Transverse colon (tissue), 4 donors: ENCODE data around the gene TMA16. TPM values are rescaled to one million over a fixed set of nuclear protein-coding genes. Genes with fewer than 3 reads are reported as not detected.
"Not testable (repeated sequence)": the region's sequence is repeated elsewhere in the genome, so short reads cannot be mapped to it uniquely, and the experiment has no call there.

Experiments
- DNase-seq: peaks from one replicate; pipeline ENCODE4 v3.0.0-alpha.2; 2019
- H3K27ac ChIP-seq, 4 donors: fragments of 200-600 bp; sonication (generic); 2 replicates each; pipeline ENCODE4 v1.5.1; 2016 to 2018; ENCODE audit warnings: inconsistent platforms in 4 of 4
- H3K27me3 ChIP-seq: fragments of 200-600 bp; sonication (generic); 2 replicates; pipeline ENCODE4 v1.5.1; 2017; ENCODE audit warnings: inconsistent platforms
- H3K36me3 ChIP-seq, 4 donors: fragments of 200-600 bp; sonication (generic); 2 replicates each; pipeline ENCODE4 v1.5.1; 2017 to 2019; ENCODE audit warnings: inconsistent platforms in 4 of 4
- H3K4me1 ChIP-seq, 4 donors: fragments of 200-600 bp; sonication (generic); 2 replicates each; pipeline ENCODE4 v1.5.1; 2017 to 2020; ENCODE audit warnings: inconsistent platforms in 4 of 4
- H3K4me3 ChIP-seq, 4 donors: fragments of 200-600 bp; sonication (generic); 1 replicate in 1 of 4; 2 replicates in 3 of 4; pipeline versions ENCODE4 v1.5.1 to v1.6.1; 2017 to 2019; ENCODE audit warnings: inconsistent platforms in 4 of 4
- H3K9me3 ChIP-seq, 2 donors: fragments of 200-600 bp; sonication (generic); 2 replicates each; pipeline ENCODE4 v1.5.1; 2017 to 2019; ENCODE audit warnings: inconsistent platforms in 2 of 2
- CTCF ChIP-seq, 5 experiments: fragments of 200-600 bp in 3 of 5; fragments of 450-650 bp in 2 of 5; sonication (generic) in 3 of 5; IDR thresholded peaks; 1 replicate in 2 of 5; 2 replicates in 3 of 5; pipeline ENCODE4 v1.5.1; 2016 to 2017; ENCODE audit warnings: antibody characterized with exemption in 5 of 5, inconsistent platforms in 3 of 5, mild to moderate bottlenecking in 2 of 5, moderate library complexity in 1 of 5
- EP300 ChIP-seq: sonication (generic); formaldehyde crosslinking; IDR thresholded peaks from one replicate; pipeline ENCODE4 v1.6.1; 2017; ENCODE audit warnings: antibody characterized with exemption, low read depth
- POLR2A ChIP-seq: fragments of 450-650 bp; IDR thresholded peaks from one replicate; pipeline ENCODE4 v1.6.1; 2016; ENCODE audit warnings: antibody characterized with exemption, mild to moderate bottlenecking, moderate library complexity
- POLR2AphosphoS5 ChIP-seq, 3 donors: sonication (generic); formaldehyde crosslinking; IDR thresholded peaks; one replicate each; pipeline ENCODE4 v1.6.1; 2016; ENCODE audit warnings: antibody characterized with exemption in 3 of 3
- WGBS, 2 donors: methylation state at CpG; one replicate each; pipeline ENCODE4 v1.1.5; 2018; ENCODE audit warnings: low coverage in 1 of 2; 5-methylcytosine and 5-hydroxymethylcytosine counted together
- in situ Hi-C, 4 donors: fragments of 200-750 bp; cut with MboI; loops; one replicate each; pipeline versions ENCODE4 v1.15.0 to v1.15.1; 2017; ENCODE audit warnings: low sequenced_read_pairs in 3 of 4, low pct_ligation_motif_present in 1 of 4, low pct_unique_long_range_greater_than_20kb in 1 of 4
- intact Hi-C: fragments of 100-400 bp; cut with DNase I; formaldehyde crosslinking; loops from one replicate; pipeline ENCODE4 v1.15.1; 2023; ENCODE audit warnings: low total_unique reads
- total RNA-seq, 4 donors: library from RNA; depleted of rRNA; stranded (reverse); fragments of >200 nt; gene quantifications; one replicate each; pipeline ENCODE4 v1.1.0, GENCODE V29; 2016

Gene TMA16
- total RNA-seq, 4 donors from 2014 or later = 7.1 to 27.2 (median 16.4) TPM

DNA sequence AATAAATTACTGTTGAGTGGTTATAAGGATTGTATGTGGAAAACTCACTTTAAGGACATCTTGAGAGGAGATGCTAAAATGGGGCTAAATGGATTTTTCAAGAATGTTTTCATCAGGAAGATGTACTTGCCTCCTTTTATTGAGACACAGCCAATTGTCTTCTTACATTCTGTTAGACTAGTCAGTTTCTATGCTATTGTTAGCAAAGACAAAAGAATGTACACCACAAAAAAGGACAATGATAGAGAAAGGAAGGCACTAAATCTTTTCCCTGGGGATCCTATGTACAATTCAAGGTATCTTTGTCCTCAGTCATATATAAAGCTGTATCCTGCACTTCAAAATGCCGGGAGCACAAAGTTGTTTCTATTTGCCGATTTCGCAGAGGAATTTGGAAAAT is 42.6 kb downstream of the TMA16 start:
- no peak overlapping the region for H3K27ac ChIP-seq
- H3K36me3 ChIP-seq = peaks cover 0 to 11% (median 0%) of the 10 kb centered on the region in 4 donors
- DNase-seq = no peak
- no peaks in the 10 kb centered on the region for H3K9me3 ChIP-seq
- WGBS, 2 donors = 89 to 93% methylated on average over 3 of the region's 3 CpGs
- no peak overlapping the region for H3K4me3 ChIP-seq
- no peaks in the 10 kb centered on the region for H3K4me1 ChIP-seq
- TF ChIP-seq POLR2A (no peak), EP300 (no peak), POLR2AphosphoS5 (IDR thresholded peaks at IDR 0.05) (no peak), CTCF (IDR thresholded peaks at IDR 0.05) (no peak)
- H3K27me3 ChIP-seq = no peaks in the 10 kb centered on the region
- in situ Hi-C loops = loop anchor here (25.0 kb wide), 3 partner anchors 375 to 1050 kb away; partner anchors contain the start of gene NAF1 (in 3 of the 4)
- intact Hi-C loops = loop anchor here (2.0 kb wide), 1 partner anchor 52 kb away; no protein-coding TSS in a partner anchor

- H3K9me3 ChIP-seq = not testable (repeated sequence)
Observed at GRCh38 chr4:163538820-163539219, 44.3 kb downstream of the TMA16 start.

GRCh38 chr4:163540448-163540847 is 46.0 kb downstream of the TMA16 start:
- no peaks in the 10 kb centered on the region for H3K36me3 ChIP-seq
- H3K4me1 ChIP-seq = no peaks in the 10 kb centered on the region
- TF ChIP-seq POLR2A (no peak), CTCF (IDR thresholded peaks at IDR 0.05) (no peak), EP300 (no peak)
- no peak overlapping the region for H3K4me3 ChIP-seq
- in situ Hi-C loops (loop anchor here (10.0 to 25.0 kb wide), 4 partner anchors 46 to 1053 kb away; partner anchors contain the start of genes NAF1 (in 3 of the 4) and TMA16 (in 2 of the 4)), intact Hi-C loops (loop anchor here (5.0 kb wide), 1 partner anchor 53 kb away; no protein-coding TSS in a partner anchor)
- DNase-seq = no peak
- WGBS, 2 donors = 90 to 93% methylated on average over 2 to 5 of the region's 5 CpGs
- no peaks in the 10 kb centered on the region for H3K27me3 ChIP-seq
- no peak overlapping the region for H3K27ac ChIP-seq
- no peaks in the 10 kb centered on the region for H3K9me3 ChIP-seq

More at GRCh38 chr4:163538820-163539219, 44.3 kb downstream of the TMA16 start:
- intact Hi-C loops, H3K36me3 ChIP-seq, H3K27ac ChIP-seq, H3K4me1 ChIP-seq, H3K27me3 ChIP-seq, H3K4me3 ChIP-seq, DNase-seq: not testable (repeated sequence)
- in situ Hi-C loops = loop anchor here (25.0 kb wide), 3 partner anchors 377 to 1052 kb away; partner anchors contain the start of gene NAF1 (in 3 of the 4)
- WGBS, 2 donors = 89 to 96% methylated on average over 3 to 4 of the region's 4 CpGs

DNA sequence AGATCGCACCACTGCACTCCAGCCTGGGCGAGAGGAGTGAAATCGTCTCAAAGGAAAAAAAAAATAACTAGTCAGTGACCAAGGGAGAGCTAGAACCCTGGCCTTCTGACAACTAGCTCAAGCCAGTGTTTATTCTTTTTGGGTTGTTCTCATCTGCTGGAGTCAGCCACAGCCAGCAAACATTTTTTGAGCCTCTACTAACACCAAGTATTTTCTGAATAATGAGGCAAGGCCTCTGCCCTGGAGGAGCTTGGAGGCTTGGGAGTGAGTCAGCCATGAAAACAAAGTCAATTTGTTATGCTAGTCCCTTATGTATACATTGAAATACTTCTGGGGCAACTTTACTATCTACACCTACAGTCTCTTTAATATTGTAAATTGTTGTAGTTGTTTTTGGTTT is 46.5 kb downstream of the TMA16 start:
- DNase-seq = no peak
- no peak overlapping the region for H3K4me3 ChIP-seq
- intact Hi-C loops (loop anchor here (5.0 kb wide), 1 partner anchor 54 kb away; no protein-coding TSS in a partner anchor), in situ Hi-C loops (loop anchor here (10.0 to 25.0 kb wide), 4 partner anchors 46 to 1054 kb away; partner anchors contain the start of genes NAF1 (in 3 of the 4) and TMA16 (in 2 of the 4))
- H3K27me3 ChIP-seq = no peaks in the 10 kb centered on the region
- 60 to 92% methylated on average over 1 to 3 of the region's 3 CpGs for WGBS, 2 donors
- no peak for TF ChIP-seq POLR2A
- no peak for TF ChIP-seq CTCF (IDR thresholded peaks at IDR 0.05)
- no peak overlapping the region for H3K27ac ChIP-seq
- no peaks in the 10 kb centered on the region for H3K36me3 ChIP-seq
- H3K4me1 ChIP-seq = no peaks in the 10 kb centered on the region
- H3K9me3 ChIP-seq = no peaks in the 10 kb centered on the region

GRCh38 chr4:163542275-163542674 is 47.8 kb downstream of the TMA16 start:
- Histone ChIP-seq H3K27me3 (no peaks in the 10 kb centered on the region), H3K4me3 (no peak overlapping the region), H3K36me3 (no peaks in the 10 kb centered on the region), H3K27ac (no peak overlapping the region), H3K9me3 (no peaks in the 10 kb centered on the region), H3K4me1 (no peaks in the 10 kb centered on the region)
- no peak for DNase-seq
- WGBS, 2 donors = 89 to 100% methylated on average over 1 to 3 of the region's 3 CpGs
- in situ Hi-C loops (loop anchor here (10.0 to 25.0 kb wide), 4 partner anchors 47 to 1055 kb away; partner anchors contain the start of genes NAF1 (in 3 of the 4) and TMA16 (in 2 of the 4)), intact Hi-C loops (loop anchor here (5.0 kb wide), 1 partner anchor 55 kb away; no protein-coding TSS in a partner anchor)
- TF ChIP-seq POLR2A = no peak
- TF ChIP-seq POLR2AphosphoS5 (IDR thresholded peaks at IDR 0.05) = no peak
- TF ChIP-seq EP300 = no peak
- no peak for TF ChIP-seq CTCF (IDR thresholded peaks at IDR 0.05)
